Endothelial cell of umbilical vein (primary cell): ENCODE measurements around the gene RFNG.

Source experiments
- EZH2 ChIP-seq: IDR thresholded peaks from 2 replicates; pipeline ENCODE4 v1.6.1; 2012; ENCODE audit warnings: borderline replicate concordance, low read depth, mild to moderate bottlenecking, moderate library complexity, low read length, inconsistent platforms; ENCODE audit not compliant: severe bottlenecking
- FOS ChIP-seq: IDR thresholded peaks from 2 replicates; pipeline ENCODE4 v1.6.1; 2011; ENCODE audit warnings: mild to moderate bottlenecking, low read length, moderate library complexity, borderline replicate concordance; ENCODE audit not compliant: insufficient read depth
- MYC ChIP-seq: IDR thresholded peaks from one replicate; pipeline ENCODE4 v1.6.1; 2011; ENCODE audit warnings: mild to moderate bottlenecking, low read depth, low read length
- POLR2A ChIP-seq: IDR thresholded peaks from 2 replicates; pipeline ENCODE4 v1.6.1; 2012; ENCODE audit warnings: low read depth, mild to moderate bottlenecking, control low read depth, low read length
- POLR2AphosphoS5 ChIP-seq: IDR thresholded peaks from 2 replicates; pipeline ENCODE4 v1.6.1; 2012; ENCODE audit warnings: low read depth, mild to moderate bottlenecking, control low read depth, low read length, moderate library complexity; ENCODE audit not compliant: insufficient read depth
- TF ChIP-seq, protein P1 (sequence below), 2 donors: IDR thresholded peaks; 1 replicate in 1 of 2; 2 replicates in 1 of 2; pipeline ENCODE4 v1.5.1; 2011; ENCODE audit warnings: low read length in 2 of 2, mild to moderate bottlenecking in 2 of 2, moderate library complexity in 2 of 2, control low read depth in 1 of 2, inconsistent platforms in 1 of 2, low read depth in 1 of 2; ENCODE audit not compliant: insufficient read depth in 1 of 2; ENCODE audit errors: extremely low read depth in 1 of 2
- TF ChIP-seq, protein P2 (sequence below): IDR thresholded peaks from 2 replicates; pipeline ENCODE4 v1.6.1; 2011; ENCODE audit not compliant: insufficient read depth, insufficient read length

GRCh38 chr17:82059272-82060000, 7.8 kb upstream of the RFNG start:
- TF ChIP-seq, protein P1, sequence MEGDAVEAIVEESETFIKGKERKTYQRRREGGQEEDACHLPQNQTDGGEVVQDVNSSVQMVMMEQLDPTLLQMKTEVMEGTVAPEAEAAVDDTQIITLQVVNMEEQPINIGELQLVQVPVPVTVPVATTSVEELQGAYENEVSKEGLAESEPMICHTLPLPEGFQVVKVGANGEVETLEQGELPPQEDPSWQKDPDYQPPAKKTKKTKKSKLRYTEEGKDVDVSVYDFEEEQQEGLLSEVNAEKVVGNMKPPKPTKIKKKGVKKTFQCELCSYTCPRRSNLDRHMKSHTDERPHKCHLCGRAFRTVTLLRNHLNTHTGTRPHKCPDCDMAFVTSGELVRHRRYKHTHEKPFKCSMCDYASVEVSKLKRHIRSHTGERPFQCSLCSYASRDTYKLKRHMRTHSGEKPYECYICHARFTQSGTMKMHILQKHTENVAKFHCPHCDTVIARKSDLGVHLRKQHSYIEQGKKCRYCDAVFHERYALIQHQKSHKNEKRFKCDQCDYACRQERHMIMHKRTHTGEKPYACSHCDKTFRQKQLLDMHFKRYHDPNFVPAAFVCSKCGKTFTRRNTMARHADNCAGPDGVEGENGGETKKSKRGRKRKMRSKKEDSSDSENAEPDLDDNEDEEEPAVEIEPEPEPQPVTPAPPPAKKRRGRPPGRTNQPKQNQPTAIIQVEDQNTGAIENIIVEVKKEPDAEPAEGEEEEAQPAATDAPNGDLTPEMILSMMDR (IDR thresholded peaks at IDR 0.05; ENCODE audit: extremely low read depth in 1 of 2, insufficient read depth in 1 of 2, low read depth in 1 of 2, low read length in 2 of 2): no peak
- TF ChIP-seq FOS: no peak
- TF ChIP-seq POLR2A: no peak
- no peak for TF ChIP-seq EZH2
- TF ChIP-seq, protein P2, sequence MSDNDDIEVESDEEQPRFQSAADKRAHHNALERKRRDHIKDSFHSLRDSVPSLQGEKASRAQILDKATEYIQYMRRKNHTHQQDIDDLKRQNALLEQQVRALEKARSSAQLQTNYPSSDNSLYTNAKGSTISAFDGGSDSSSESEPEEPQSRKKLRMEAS: no peak
- no peak for TF ChIP-seq POLR2AphosphoS5
- no peak for TF ChIP-seq MYC
